ENCODE data around the gene EME2.

The EME2 gene

DNA sequence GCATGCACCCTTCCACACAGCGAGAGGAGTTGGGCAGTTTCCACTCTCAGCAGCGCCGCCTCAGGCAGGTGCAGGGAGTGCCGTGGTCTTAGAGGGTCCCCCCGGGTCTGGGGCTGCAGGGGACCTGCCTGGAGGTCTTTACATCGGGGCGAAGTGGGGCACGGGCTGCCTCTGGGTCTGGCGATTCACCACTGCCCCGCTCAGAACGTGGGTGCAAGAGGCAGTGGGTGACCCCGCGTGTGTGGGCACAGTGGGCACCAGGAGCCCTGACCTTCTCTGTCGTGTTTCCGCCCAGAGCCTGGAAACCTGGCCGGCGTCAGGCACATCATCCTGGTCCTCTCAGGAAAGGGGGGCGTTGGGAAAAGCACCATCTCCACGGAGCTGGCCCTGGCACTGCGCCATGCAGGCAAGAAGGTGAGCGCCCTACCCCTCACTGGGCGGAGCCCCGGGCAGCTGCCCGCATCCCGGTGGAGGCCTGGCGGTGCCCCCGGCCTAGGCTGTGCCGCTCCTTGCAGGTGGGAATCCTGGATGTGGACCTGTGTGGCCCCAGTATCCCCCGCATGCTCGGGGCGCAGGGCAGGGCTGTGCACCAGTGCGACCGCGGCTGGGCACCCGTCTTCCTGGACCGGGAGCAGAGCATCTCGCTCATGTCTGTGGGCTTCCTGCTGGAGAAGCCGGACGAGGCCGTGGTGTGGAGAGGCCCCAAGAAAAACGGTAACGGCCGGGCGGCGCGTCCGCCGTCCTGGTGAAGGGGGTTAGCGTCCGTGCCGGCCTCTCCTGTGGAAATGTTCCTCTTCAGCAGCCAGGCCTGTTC is 13.8 kb downstream of the EME2 start:
- TF ChIP-seq USF1 (IDR thresholded peaks at IDR 0.05) (no peak), CREB1 (IDR thresholded peaks at IDR 0.05; ENCODE audit: low read depth) (no peak), FOXM1 (IDR thresholded peaks at IDR 0.05; ENCODE audit: borderline replicate concordance, low read depth) (no peak), CEBPB (IDR thresholded peaks at IDR 0.05) (no peak), EP300 (IDR thresholded peaks at IDR 0.05; ENCODE audit: borderline replicate concordance) (no peak), EGR1 (IDR thresholded peaks at IDR 0.05) (no peak), MAX (IDR thresholded peaks at IDR 0.05) (no peak), TCF12 (IDR thresholded peaks at IDR 0.05; ENCODE audit: low read depth) (no peak), NFIC (IDR thresholded peaks at IDR 0.05) (no peak)
- TF ChIP-seq, protein P1, sequence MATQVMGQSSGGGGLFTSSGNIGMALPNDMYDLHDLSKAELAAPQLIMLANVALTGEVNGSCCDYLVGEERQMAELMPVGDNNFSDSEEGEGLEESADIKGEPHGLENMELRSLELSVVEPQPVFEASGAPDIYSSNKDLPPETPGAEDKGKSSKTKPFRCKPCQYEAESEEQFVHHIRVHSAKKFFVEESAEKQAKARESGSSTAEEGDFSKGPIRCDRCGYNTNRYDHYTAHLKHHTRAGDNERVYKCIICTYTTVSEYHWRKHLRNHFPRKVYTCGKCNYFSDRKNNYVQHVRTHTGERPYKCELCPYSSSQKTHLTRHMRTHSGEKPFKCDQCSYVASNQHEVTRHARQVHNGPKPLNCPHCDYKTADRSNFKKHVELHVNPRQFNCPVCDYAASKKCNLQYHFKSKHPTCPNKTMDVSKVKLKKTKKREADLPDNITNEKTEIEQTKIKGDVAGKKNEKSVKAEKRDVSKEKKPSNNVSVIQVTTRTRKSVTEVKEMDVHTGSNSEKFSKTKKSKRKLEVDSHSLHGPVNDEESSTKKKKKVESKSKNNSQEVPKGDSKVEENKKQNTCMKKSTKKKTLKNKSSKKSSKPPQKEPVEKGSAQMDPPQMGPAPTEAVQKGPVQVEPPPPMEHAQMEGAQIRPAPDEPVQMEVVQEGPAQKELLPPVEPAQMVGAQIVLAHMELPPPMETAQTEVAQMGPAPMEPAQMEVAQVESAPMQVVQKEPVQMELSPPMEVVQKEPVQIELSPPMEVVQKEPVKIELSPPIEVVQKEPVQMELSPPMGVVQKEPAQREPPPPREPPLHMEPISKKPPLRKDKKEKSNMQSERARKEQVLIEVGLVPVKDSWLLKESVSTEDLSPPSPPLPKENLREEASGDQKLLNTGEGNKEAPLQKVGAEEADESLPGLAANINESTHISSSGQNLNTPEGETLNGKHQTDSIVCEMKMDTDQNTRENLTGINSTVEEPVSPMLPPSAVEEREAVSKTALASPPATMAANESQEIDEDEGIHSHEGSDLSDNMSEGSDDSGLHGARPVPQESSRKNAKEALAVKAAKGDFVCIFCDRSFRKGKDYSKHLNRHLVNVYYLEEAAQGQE (IDR thresholded peaks at IDR 0.05; ENCODE audit: low read depth): no peak

DNA sequence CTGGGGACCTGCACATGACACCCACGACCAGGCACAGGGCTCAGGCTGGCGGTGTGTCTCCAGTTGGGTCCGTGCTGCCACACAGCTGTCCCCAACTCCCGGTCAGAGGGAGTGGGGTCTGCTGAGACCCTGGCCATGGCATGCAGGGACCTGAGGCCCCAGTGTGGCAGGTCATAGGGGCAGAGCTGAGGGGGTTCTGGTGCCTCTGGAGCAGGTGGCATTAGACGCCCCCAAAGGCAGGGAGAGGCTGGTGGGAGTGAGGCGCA is 14.4 kb downstream of the EME2 start:
- TF ChIP-seq TEAD4 (IDR thresholded peaks at IDR 0.05) (no peak), TCF12 (IDR thresholded peaks at IDR 0.05; ENCODE audit: low read depth) (no peak), EP300 (IDR thresholded peaks at IDR 0.05; ENCODE audit: borderline replicate concordance) (no peak), USF1 (IDR thresholded peaks at IDR 0.05) (no peak), TAF1 (IDR thresholded peaks at IDR 0.05; ENCODE audit: low read depth) (no peak), YY1 (IDR thresholded peaks at IDR 0.05; ENCODE audit: low read depth) (no peak), CEBPB (IDR thresholded peaks at IDR 0.05) (no peak), RAD21 (IDR thresholded peaks at IDR 0.05; ENCODE audit: low read depth) (no peak), NFIC (IDR thresholded peaks at IDR 0.05) (no peak), EGR1 (IDR thresholded peaks at IDR 0.05) (no peak), ZBTB7A (IDR thresholded peaks at IDR 0.05; ENCODE audit: low read depth) (no peak)
- TF ChIP-seq, protein P1 (IDR thresholded peaks at IDR 0.05; ENCODE audit: low read depth): no peak

DNA sequence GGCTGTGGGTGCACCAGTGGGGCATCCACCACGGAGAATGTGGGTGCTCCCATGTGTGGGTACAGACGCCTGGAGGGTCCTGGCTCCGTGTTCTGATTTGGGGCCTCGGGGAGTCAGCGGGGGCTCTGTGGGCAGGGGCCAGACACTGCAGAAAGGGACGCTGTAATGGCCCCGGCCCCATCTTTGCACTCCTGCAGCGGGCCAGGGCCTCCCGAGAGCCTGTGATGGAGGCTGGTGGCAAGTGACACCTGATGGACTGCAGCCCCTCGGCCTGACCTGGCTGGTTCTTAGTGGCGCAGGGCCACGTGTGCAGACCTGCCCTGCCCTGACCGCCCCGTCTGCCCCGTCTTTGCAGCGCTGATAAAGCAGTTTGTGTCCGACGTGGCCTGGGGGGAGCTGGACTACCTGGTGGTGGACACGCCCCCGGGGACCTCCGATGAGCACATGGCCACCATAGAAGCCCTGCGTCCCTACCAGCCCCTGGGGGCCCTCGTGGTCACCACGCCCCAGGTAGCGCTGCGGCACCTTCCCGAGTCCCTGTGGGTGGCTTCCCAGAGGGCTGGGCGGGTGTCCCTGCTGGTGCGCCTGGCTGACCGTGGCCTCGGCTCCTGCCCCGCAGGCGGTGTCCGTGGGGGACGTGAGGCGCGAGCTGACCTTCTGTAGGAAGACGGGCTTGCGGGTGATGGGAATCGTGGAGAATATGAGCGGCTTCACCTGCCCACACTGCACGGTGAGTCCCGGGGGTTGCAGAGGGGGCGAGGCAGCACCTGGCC is 14.9 kb downstream of the EME2 start:
- TF ChIP-seq RAD21 (IDR thresholded peaks at IDR 0.05; ENCODE audit: low read depth): no peak
- TF ChIP-seq TAF1 (IDR thresholded peaks at IDR 0.05; ENCODE audit: low read depth): no peak
- no peak for TF ChIP-seq TCF12 (IDR thresholded peaks at IDR 0.05; ENCODE audit: low read depth)
- TF ChIP-seq FOXM1 (IDR thresholded peaks at IDR 0.05; ENCODE audit: borderline replicate concordance, low read depth): no peak
- no peak for TF ChIP-seq USF1 (IDR thresholded peaks at IDR 0.05)
- TF ChIP-seq, protein P1 (IDR thresholded peaks at IDR 0.05; ENCODE audit: low read depth): no peak
- no peak for TF ChIP-seq EGR1 (IDR thresholded peaks at IDR 0.05)
- no peak for TF ChIP-seq YY1 (IDR thresholded peaks at IDR 0.05; ENCODE audit: low read depth)
- no peak for TF ChIP-seq MAX (IDR thresholded peaks at IDR 0.05)
- TF ChIP-seq EP300 (IDR thresholded peaks at IDR 0.05; ENCODE audit: borderline replicate concordance): no peak
- TF ChIP-seq ZBTB7A (IDR thresholded peaks at IDR 0.05; ENCODE audit: low read depth): no peak
- no peak for TF ChIP-seq CEBPB (IDR thresholded peaks at IDR 0.05)
- no peak for TF ChIP-seq NFIC (IDR thresholded peaks at IDR 0.05)
- TF ChIP-seq CREB1 (IDR thresholded peaks at IDR 0.05; ENCODE audit: low read depth): no peak
- TF ChIP-seq TEAD4 (IDR thresholded peaks at IDR 0.05): no peak

All from Ishikawa (cell line).